ENCODE measurements around the gene C19orf44. TPM values are rescaled to one million over a fixed set of nuclear protein-coding genes. Genes with fewer than 3 reads are reported as not detected.
"Not testable (repeated sequence)": the region's sequence is repeated elsewhere in the genome, so short reads cannot be mapped to it uniquely, and the experiment has no call there.

Gene C19orf44
- total RNA-seq, 2 donors from 2014 or later: 1.3 to 2.1 TPM

- Mint-ChIP-seq H3K4me3 (peak within 1 kb of the TSS; percentile 97), H3K4me1 (peaks cover 37% of the 10 kb centered on the region)
- peak; percentile 89 to 92 (median 92) for DNase-seq
Observed at GRCh38 chr19:16542045-16542909, 46.1 kb downstream of the C19orf44 start, which contains the start of gene CHERP. TSS of gene CHERP (minus strand) at chr19:16542437. CDS start at chr19:16542378, 59 bp downstream.

GRCh38 chr19:16542910-16543472 is 46.8 kb downstream of the C19orf44 start:
- peak; percentile 13 for ATAC-seq
- peak overlapping the region; percentile 93 for H3K27ac Mint-ChIP-seq

More at GRCh38 chr19:16542045-16542909, 46.1 kb downstream of the C19orf44 start, which contains the start of gene CHERP:
- Mint-ChIP-seq H3K27ac (peak within 1 kb of the TSS; percentile 93), H3K36me3 (ENCODE audit: low read depth) (peaks cover 3% of the 10 kb centered on the region), H3K27me3 (no peaks in the 10 kb centered on the region)
- ATAC-seq: peak; percentile 89
- no peaks in the 10 kb centered on the region for H3K9me3 ChIP-seq (ENCODE audit: control insufficient read depth, low read length, poor library complexity, severe bottlenecking)

DNA sequence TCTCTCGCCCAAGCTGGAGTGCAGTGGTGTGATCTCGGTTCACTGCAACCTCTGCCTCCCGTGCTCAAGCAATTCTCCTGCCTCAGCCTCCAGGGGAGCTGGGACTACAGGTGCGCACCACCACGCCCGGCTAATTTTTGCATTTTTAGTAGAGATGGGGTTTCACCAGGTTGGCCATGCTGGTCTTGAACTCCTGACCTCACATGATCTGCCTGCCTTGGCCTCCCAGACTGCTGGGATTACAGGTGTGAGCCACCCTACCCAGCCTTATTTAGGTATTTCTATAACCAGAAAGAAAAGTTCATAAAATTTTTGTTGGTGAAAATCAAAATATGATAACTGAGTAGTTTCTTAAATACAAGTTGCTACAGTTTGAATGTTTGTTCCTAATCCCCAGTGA is 47.5 kb downstream of the C19orf44 start:
- not testable (repeated sequence) for H3K27me3 Mint-ChIP-seq; H3K36me3 Mint-ChIP-seq (ENCODE audit: low read depth); ATAC-seq; H3K9me3 ChIP-seq (ENCODE audit: control insufficient read depth, low read length, poor library complexity, severe bottlenecking); DNase-seq
- H3K4me1 Mint-ChIP-seq: peaks cover 28% of the 10 kb centered on the region
- peak overlapping the region; percentile 93 for H3K27ac Mint-ChIP-seq
- peak overlapping the region; percentile 97 for H3K4me3 Mint-ChIP-seq

More at GRCh38 chr19:16542910-16543472, 46.8 kb downstream of the C19orf44 start:
- peaks cover 33% of the 10 kb centered on the region for H3K4me1 Mint-ChIP-seq
- H3K4me3 Mint-ChIP-seq: peak overlapping the region; percentile 97
- DNase-seq: no peak
- no peaks in the 10 kb centered on the region for H3K9me3 ChIP-seq (ENCODE audit: control insufficient read depth, low read length, poor library complexity, severe bottlenecking)
- peaks cover 3% of the 10 kb centered on the region for H3K36me3 Mint-ChIP-seq (ENCODE audit: low read depth)
- H3K27me3 Mint-ChIP-seq: no peaks in the 10 kb centered on the region

DNA sequence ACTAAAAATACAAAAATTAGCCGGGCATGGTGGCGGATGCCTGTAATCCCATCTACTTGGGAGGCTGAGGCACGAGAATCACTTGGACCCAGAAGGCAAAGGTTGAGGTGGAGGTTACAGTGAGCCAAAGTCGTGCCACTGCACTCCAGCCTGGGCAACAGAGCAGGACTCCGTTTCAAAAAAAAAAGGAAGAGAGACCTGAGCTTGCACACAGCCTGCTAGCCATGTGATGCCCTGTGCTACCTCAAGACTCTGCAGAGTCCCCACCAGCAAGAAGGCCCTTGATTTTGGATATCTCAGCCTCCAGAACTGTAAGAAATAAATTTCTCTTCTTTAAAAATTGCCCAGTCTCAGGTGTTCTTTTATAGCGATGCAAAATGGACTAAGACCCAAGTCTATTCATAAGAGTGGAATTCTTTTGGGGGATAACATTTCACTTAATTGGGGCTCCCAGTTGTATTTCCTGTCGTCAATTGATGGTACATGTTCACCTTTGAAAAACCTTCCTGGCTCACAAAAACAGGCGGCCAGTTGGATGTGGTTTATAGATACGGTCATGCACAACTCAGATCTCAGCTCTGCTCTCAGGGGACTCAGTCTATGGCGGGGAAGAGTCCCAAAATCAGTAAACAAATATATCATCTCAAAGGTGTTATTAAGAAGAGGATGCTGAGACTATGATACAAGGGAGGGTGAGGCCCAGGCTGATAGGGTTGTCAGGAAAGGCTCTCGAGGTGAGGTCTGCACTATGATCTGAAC is 48.5 kb downstream of the C19orf44 start:
- H3K9me3 ChIP-seq (ENCODE audit: control insufficient read depth, low read length, poor library complexity, severe bottlenecking): no peaks in the 10 kb centered on the region
- no peak overlapping the region for H3K27ac Mint-ChIP-seq
- DNase-seq: no peak
- ATAC-seq: no peak
- peaks cover 26% of the 10 kb centered on the region for H3K4me1 Mint-ChIP-seq
- H3K36me3 Mint-ChIP-seq (ENCODE audit: low read depth): no peaks in the 10 kb centered on the region
- peak overlapping the region; percentile 56 for H3K4me3 Mint-ChIP-seq
- H3K27me3 Mint-ChIP-seq: no peaks in the 10 kb centered on the region

DNA sequence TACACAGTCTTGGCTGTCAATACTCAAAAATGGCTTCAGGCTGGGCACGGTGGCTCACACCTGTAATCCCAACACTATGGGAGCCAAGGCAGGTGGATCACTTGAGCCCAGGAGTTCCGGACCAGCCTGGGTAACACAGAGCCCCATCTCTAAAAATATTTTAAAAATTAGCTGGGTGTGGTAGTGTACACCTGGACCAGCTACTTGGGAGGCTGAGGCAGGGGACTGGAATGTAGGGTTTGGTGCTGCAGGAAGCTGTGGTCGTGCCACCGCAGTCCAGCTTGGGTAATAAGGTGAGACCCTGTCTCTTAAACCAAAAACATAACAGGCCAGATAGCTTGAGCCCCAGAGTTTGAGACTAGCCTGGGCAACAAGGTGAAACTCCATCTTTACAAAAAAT is 52.8 kb downstream of the C19orf44 start:
- Mint-ChIP-seq H3K4me1 (peaks cover 12% of the 10 kb centered on the region), H3K4me3 (no peak overlapping the region), H3K27ac (peak overlapping the region; percentile 54), H3K36me3 (ENCODE audit: low read depth) (no peaks in the 10 kb centered on the region), H3K27me3 (no peaks in the 10 kb centered on the region)
- DNase-seq (no peak), ATAC-seq (no peak)
- no peaks in the 10 kb centered on the region for H3K9me3 ChIP-seq (ENCODE audit: control insufficient read depth, low read length, poor library complexity, severe bottlenecking)

DNA sequence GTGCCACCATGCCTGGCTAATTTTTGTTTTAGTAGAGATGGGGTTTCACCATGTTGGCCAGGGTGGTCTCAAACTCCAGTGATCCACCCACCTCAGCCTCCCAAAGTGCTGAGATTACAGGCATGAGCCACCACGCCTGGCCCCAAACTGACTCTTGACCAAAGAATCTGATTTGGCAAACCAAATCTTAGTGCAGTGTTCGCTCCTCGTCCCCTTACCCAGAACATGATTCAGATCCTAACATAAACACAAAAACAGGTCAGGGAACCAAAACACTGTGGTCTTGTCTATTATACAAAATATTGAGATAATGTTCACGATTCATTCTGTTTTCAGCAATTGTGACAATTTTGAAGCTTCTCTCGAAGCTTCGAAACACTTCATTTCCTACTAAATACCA is 55.7 kb downstream of the C19orf44 start:
- H3K4me3 Mint-ChIP-seq; ATAC-seq; H3K4me1 Mint-ChIP-seq; DNase-seq; H3K27ac Mint-ChIP-seq; H3K9me3 ChIP-seq (ENCODE audit: control insufficient read depth, low read length, poor library complexity, severe bottlenecking); H3K27me3 Mint-ChIP-seq; H3K36me3 Mint-ChIP-seq (ENCODE audit: low read depth): not testable (repeated sequence)

DNA sequence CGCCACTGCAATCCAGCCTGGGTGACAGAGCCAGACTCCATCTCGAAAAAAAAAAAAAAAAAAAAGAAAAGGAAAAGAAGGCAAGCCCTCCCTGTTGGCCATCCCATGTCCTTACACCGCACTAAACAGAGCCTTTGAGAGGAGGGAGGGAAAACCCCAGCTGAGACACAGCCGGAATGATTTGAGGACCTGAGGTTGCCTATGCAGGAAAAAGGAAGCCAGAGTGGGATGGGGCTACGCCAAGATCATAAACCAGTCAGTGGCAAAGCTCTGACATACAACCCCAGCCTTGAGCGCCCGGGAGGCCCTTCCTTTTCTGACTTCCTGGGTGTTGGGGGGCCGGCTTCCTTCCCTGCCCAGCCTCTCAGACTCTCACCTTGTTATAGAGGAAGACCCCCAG is 58.6 kb downstream of the C19orf44 start:
- ATAC-seq (no peak), DNase-seq (no peak)
- H3K27me3 Mint-ChIP-seq: no peaks in the 10 kb centered on the region
- peaks cover 4% of the 10 kb centered on the region for H3K4me1 Mint-ChIP-seq
- peak overlapping the region; percentile 21 for H3K27ac Mint-ChIP-seq
- no peak overlapping the region for H3K4me3 Mint-ChIP-seq
- no peaks in the 10 kb centered on the region for H3K9me3 ChIP-seq (ENCODE audit: control insufficient read depth, low read length, poor library complexity, severe bottlenecking)
- H3K36me3 Mint-ChIP-seq (ENCODE audit: low read depth): no peaks in the 10 kb centered on the region

DNA sequence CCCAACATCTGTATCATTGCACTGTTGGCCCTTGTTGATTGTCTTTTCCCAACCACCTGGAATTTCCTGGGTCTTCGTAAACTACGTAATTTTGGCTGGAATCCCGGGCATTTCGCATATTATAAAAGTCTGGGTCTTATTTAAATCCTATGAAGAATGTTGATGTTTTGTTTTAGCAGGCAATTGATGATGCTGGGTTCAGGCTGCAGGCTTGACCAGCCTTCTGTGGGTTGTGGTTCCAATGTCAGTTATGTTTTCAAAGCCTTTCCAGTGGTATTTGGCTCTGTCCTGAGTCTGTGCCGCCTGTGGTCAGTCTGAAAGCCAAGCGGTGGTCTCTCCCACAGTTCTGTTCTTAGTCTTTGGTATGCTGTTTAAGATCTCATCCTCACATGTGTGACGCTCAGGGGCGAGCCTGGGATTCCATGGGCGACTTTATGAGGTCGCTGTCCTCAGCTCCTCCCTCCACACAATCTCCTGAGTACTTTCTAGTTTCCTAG is 63.6 kb downstream of the C19orf44 start:
- ATAC-seq (no peak), DNase-seq (no peak)
- H3K27ac Mint-ChIP-seq: peak overlapping the region; percentile 14
- no peaks in the 10 kb centered on the region for H3K9me3 ChIP-seq (ENCODE audit: control insufficient read depth, low read length, poor library complexity, severe bottlenecking)
- peaks cover 3% of the 10 kb centered on the region for H3K4me1 Mint-ChIP-seq
- H3K4me3 Mint-ChIP-seq: no peak overlapping the region
- H3K36me3 Mint-ChIP-seq (ENCODE audit: low read depth): peaks cover 4% of the 10 kb centered on the region
- H3K27me3 Mint-ChIP-seq: no peaks in the 10 kb centered on the region

DNA sequence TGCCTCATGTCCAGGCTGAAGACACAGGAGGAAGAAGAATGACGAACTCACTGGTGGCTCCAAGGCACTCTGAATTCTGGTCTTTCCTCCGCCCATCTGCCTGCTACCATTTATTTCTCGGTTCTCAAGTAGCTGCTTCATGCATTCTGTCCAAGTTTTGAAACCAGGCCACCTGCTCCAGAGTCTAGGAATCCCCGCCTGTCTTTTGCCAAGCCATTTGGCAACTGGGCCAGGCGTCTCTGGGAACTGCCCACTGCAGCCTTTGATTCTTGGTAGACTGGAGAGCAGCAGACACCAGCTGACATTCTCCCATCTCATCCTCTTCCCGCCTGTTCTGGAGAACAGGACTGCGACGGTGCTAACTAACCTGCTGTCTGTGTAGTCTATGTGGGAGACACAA is 65.2 kb downstream of the C19orf44 start:
- ATAC-seq: no peak
- H3K27me3 Mint-ChIP-seq: no peaks in the 10 kb centered on the region
- H3K4me1 Mint-ChIP-seq: peaks cover 6% of the 10 kb centered on the region
- peaks cover 5% of the 10 kb centered on the region for H3K36me3 Mint-ChIP-seq (ENCODE audit: low read depth)
- H3K9me3 ChIP-seq (ENCODE audit: control insufficient read depth, low read length, poor library complexity, severe bottlenecking): no peaks in the 10 kb centered on the region
- peak overlapping the region; percentile 78 for H3K27ac Mint-ChIP-seq
- no peak overlapping the region for H3K4me3 Mint-ChIP-seq
- DNase-seq: no peak

- Mint-ChIP-seq H3K27ac (no peak overlapping the region), H3K36me3 (ENCODE audit: low read depth) (peaks cover 6% of the 10 kb centered on the region), H3K27me3 (no peaks in the 10 kb centered on the region), H3K4me1 (peaks cover 12% of the 10 kb centered on the region), H3K4me3 (no peak overlapping the region)
- no peaks in the 10 kb centered on the region for H3K9me3 ChIP-seq (ENCODE audit: control insufficient read depth, low read length, poor library complexity, severe bottlenecking)
- ATAC-seq (no peak), DNase-seq (no peak)
Observed at GRCh38 chr19:16562608-16563025, 66.4 kb downstream of the C19orf44 start.

- no peak overlapping the region for H3K27ac Mint-ChIP-seq
- no peak for DNase-seq
- H3K27me3 Mint-ChIP-seq: no peaks in the 10 kb centered on the region
- H3K4me3 Mint-ChIP-seq: peak overlapping the region; percentile 47
- no peak for ATAC-seq
- peaks cover 12% of the 10 kb centered on the region for H3K4me1 Mint-ChIP-seq
- no peaks in the 10 kb centered on the region for H3K9me3 ChIP-seq (ENCODE audit: control insufficient read depth, low read length, poor library complexity, severe bottlenecking)
- peaks cover 6% of the 10 kb centered on the region for H3K36me3 Mint-ChIP-seq (ENCODE audit: low read depth)
Observed at GRCh38 chr19:16564842-16565241, 68.6 kb downstream of the C19orf44 start.

- peaks cover 12% of the 10 kb centered on the region for H3K4me1 Mint-ChIP-seq
Observed at GRCh38 chr19:16566161-16566560, 70.0 kb downstream of the C19orf44 start.

DNA sequence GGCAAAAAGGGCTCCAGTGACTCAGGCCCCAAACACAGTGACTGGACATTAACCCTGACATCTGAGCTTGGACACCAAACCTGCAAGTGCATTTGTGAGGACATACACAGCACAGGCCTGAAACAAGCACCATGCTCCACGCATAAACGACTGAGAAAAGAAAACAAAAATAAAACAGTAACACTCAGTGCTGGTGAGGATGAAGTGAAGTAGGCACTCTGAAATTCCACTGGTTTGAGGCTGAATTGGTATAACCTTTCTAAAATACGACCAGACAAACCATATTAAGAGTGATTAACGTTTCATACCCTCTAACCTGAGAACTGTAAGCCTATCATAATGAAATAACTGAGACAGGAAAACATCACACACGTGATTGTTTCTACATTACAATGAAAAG is 70.5 kb downstream of the C19orf44 start:
- peaks cover 6% of the 10 kb centered on the region for H3K36me3 Mint-ChIP-seq (ENCODE audit: low read depth)
- H3K9me3 ChIP-seq (ENCODE audit: control insufficient read depth, low read length, poor library complexity, severe bottlenecking): no peaks in the 10 kb centered on the region
- peaks cover 16% of the 10 kb centered on the region for H3K4me1 Mint-ChIP-seq
- no peaks in the 10 kb centered on the region for H3K27me3 Mint-ChIP-seq
- H3K27ac Mint-ChIP-seq: peak overlapping the region; percentile 94
- no peak for ATAC-seq
- no peak for DNase-seq
- peak overlapping the region; percentile 85 for H3K4me3 Mint-ChIP-seq

More at GRCh38 chr19:16566161-16566560, 70.0 kb downstream of the C19orf44 start:
- peak overlapping the region; percentile 94 for H3K27ac Mint-ChIP-seq
- DNase-seq: peak; percentile 66 to 79 (median 71)
- no peaks in the 10 kb centered on the region for H3K27me3 Mint-ChIP-seq
- no peaks in the 10 kb centered on the region for H3K9me3 ChIP-seq (ENCODE audit: control insufficient read depth, low read length, poor library complexity, severe bottlenecking)
- H3K4me3 Mint-ChIP-seq: peak overlapping the region; percentile 85
- ATAC-seq: peak; percentile 99
- H3K36me3 Mint-ChIP-seq (ENCODE audit: low read depth): peaks cover 6% of the 10 kb centered on the region
